Naive thymus-derived CD4-positive, alpha-beta T cell (primary cell): ENCODE measurements around the gene ARHGAP42. TPM values are rescaled to one million over a fixed set of nuclear protein-coding genes. Genes with fewer than 3 reads are reported as not detected.

Experiments used
- ATAC-seq: fragments of 150-1000 bp; cut with Tn5 transposase; 2 replicates; pipeline ENCODE4 v1.10.0; 2021; ENCODE audit warnings: mild to moderate bottlenecking, moderate library complexity
- CTCF ChIA-PET: fragments of 350-600 bp; sonication (Branson Sonifier 250); formaldehyde crosslinking; loops from one replicate; lab custom pipeline; 2021; ENCODE audit warnings: antibody characterized with exemption; lab: Charles Lee
- POLR2A ChIA-PET: fragments of 350-600 bp; sonication (Branson Sonifier 250); formaldehyde crosslinking; loops from one replicate; lab custom pipeline; 2021; ENCODE audit warnings: antibody characterized with exemption, inconsistent platforms; lab: Charles Lee
- DNase-seq, 9 donors: peaks; one replicate each; pipeline versions ENCODE4 v3.0.0 to v3.0.0-alpha.2; 2020 to 2022; ENCODE audit warnings: mixed read lengths in 1 of 9
- H3K27ac ChIP-seq: one replicate; pipeline ENCODE4 v1.7.0; 2013; ENCODE audit warnings: mild to moderate bottlenecking, low read depth, low read length, moderate library complexity
- H3K27me3 ChIP-seq, 2 donors: one replicate each; pipeline ENCODE4 v1.7.0; 2013; ENCODE audit warnings: low read length in 2 of 2, mild to moderate bottlenecking in 2 of 2, moderate library complexity in 2 of 2; ENCODE audit not compliant: control insufficient read depth in 2 of 2, insufficient read depth in 2 of 2
- H3K36me3 ChIP-seq, 3 experiments: 1 replicate in 2 of 3; 2 replicates in 1 of 3; pipeline ENCODE4 v1.7.0; 2013; ENCODE audit warnings: low read length in 3 of 3, mild to moderate bottlenecking in 3 of 3, moderate library complexity in 1 of 3; ENCODE audit not compliant: insufficient read depth in 3 of 3, control insufficient read depth in 2 of 3
- H3K4me1 ChIP-seq, 2 donors: one replicate each; pipeline ENCODE4 v1.7.0; 2013; ENCODE audit warnings: low read length in 2 of 2, mild to moderate bottlenecking in 2 of 2, moderate library complexity in 1 of 2; ENCODE audit not compliant: control insufficient read depth in 2 of 2, insufficient read depth in 2 of 2
- H3K4me3 ChIP-seq: 2 replicates; pipeline ENCODE4 v1.7.0; 2013; ENCODE audit warnings: mild to moderate bottlenecking, low read length
- H3K9me3 ChIP-seq, 3 experiments: 1 replicate in 2 of 3; 2 replicates in 1 of 3; pipeline ENCODE4 v1.7.0; 2013; ENCODE audit warnings: low read length in 3 of 3; ENCODE audit not compliant: control insufficient read depth in 2 of 3
- H3K27ac Mint-ChIP-seq, 9 donors: one replicate each; pipeline ENCODE4 v1.8.0; 2020 to 2022; ENCODE audit warnings: mixed read lengths in 9 of 9, mild to moderate bottlenecking in 8 of 9, moderate library complexity in 5 of 9, inconsistent platforms in 2 of 9
- H3K27me3 Mint-ChIP-seq, 5 donors: one replicate each; pipeline ENCODE4 v1.8.0; 2021 to 2022; ENCODE audit warnings: mixed read lengths in 5 of 5, mild to moderate bottlenecking in 1 of 5
- H3K36me3 Mint-ChIP-seq, 5 donors: one replicate each; pipeline ENCODE4 v1.8.0; 2020 to 2022; ENCODE audit warnings: mixed read lengths in 5 of 5, mild to moderate bottlenecking in 3 of 5, inconsistent platforms in 1 of 5
- H3K4me1 Mint-ChIP-seq, 7 donors: one replicate each; pipeline ENCODE4 v1.8.0; 2020 to 2022; ENCODE audit warnings: mixed read lengths in 7 of 7, mild to moderate bottlenecking in 3 of 7, inconsistent platforms in 1 of 7
- H3K4me3 Mint-ChIP-seq, 10 donors: one replicate each; pipeline ENCODE4 v1.8.0; 2020 to 2022; ENCODE audit warnings: mild to moderate bottlenecking in 10 of 10, mixed read lengths in 10 of 10, moderate library complexity in 6 of 10, inconsistent platforms in 2 of 10
- H3K9me3 Mint-ChIP-seq, 11 donors: one replicate each; pipeline ENCODE4 v1.8.0; 2020 to 2022; ENCODE audit warnings: mixed read lengths in 11 of 11, mild to moderate bottlenecking in 4 of 11, inconsistent platforms in 1 of 11, moderate library complexity in 1 of 11
- intact Hi-C, 2 donors: fragments of 100-400 bp; cut with micrococcal nuclease; formaldehyde crosslinking; loops; one replicate each; pipeline ENCODE4 v1.15.1; 2023
- polyA plus RNA-seq, 2 donors: library from polyadenylated mRNA; unstranded; fragments of 300-500 nt; fragmentation: Illumina TruSeq; gene quantifications; one replicate each; pipeline ENCODE4 v1.2.3, GENCODE V29; 2021
- total RNA-seq, 6 experiments: library from RNA in 5 of 6; stranded (reverse) in 5 of 6; gene quantifications; 1 replicate in 5 of 6; 2 replicates in 1 of 6; pipeline ENCODE4 v1.2.3 and lab custom pipeline; 2021 to 2026

Gene ARHGAP42
- total and polyA plus RNA-seq, 7 experiments from 2014 or later: 0.05 to 0.66 (median 0.21) TPM; not detected in 4

DNA sequence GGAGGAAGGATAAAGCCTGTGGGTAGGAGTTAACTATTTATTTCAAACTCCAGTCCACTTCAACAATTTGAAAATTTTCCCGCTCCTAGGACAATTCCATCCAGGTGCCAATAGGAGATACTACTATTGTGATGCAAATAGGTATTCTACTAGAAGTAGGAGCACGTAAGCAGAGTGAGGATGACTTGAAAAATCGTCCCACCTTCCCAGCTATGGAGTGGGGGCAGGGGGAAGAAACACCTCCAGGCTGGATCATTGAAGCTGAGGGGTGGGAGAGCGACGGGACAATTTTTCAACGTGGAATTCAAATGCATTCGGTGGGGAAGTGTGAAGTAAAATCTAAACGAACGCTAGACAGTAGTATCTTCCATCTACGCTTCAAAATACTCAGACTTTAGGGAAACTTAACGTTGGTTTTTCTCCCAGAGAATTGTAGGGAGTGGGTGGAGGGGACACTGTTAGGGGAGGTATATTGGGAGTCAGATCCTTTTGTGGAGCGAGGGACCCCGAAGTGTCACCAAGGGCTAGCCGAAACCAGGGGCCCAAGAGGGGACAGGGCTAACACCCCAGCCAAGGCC lies 523 bp upstream of the ARHGAP42 start:
- H3K27ac ChIP-seq: no peak overlapping the region
- no peak for DNase-seq
- H3K36me3 Mint-ChIP-seq: no peaks in the 10 kb centered on the region
- ChIA-PET POLR2A (no interaction called here), CTCF (no interaction called here)
- H3K4me1 Mint-ChIP-seq: peaks cover 5 to 27% (median 12%) of the 10 kb centered on the region in 7 donors
- H3K36me3 ChIP-seq: no peaks in the 10 kb centered on the region
- intact Hi-C loops: no loop called here
- no peaks in the 10 kb centered on the region for H3K27me3 ChIP-seq
- H3K27ac Mint-ChIP-seq: no peak overlapping the region
- peak overlapping the region; percentile 40 to 83 (median 74) for H3K4me3 Mint-ChIP-seq
- no peaks in the 10 kb centered on the region for H3K4me1 ChIP-seq
- H3K9me3 ChIP-seq: no peaks in the 10 kb centered on the region
- peaks cover 0 to 10% (median 0%) of the 10 kb centered on the region in 11 donors for H3K9me3 Mint-ChIP-seq
- no peak overlapping the region for H3K4me3 ChIP-seq
- peaks cover 24 to 39% (median 35%) of the 10 kb centered on the region in 5 donors for H3K27me3 Mint-ChIP-seq
- ATAC-seq: no peak

DNA sequence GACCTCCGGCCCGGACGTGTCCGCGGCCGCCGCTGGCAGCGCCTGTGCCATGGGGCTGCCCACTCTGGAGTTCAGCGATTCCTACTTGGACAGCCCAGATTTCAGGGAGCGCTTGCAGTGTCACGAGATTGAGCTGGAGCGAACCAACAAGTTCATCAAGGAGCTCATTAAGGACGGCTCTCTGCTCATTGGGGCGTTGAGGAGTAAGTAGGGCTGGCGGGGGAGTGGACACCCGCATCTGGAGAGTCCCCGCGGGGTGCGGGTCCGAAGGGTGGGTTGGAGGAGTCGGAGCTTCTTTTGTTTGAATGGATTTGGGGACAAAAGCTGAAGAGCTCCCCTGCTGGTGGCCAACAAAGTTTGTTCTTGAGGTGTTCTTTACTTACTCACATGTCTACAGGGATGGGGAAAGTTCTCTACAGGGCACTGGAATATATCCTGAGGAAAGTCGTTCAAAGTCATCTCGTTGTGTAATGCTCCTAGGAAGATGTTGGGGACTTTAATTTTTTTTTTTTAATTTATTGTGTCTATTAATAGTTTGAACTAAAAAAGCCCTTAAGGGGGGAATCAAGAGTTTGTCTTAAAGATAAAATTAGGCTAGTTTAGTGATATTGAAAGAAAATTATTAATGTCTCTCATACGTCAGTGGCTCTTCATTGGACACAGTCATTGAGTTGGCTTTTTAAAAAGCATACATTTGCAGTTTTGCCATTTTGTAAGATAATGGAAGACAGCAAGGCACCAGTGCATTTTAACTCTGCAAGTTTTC lies 725 bp downstream of the ARHGAP42 start:
- ChIA-PET CTCF (interaction anchor here (0.6 kb wide), 1 partner anchor 22 kb away, joined by 3 read pairs; no protein-coding TSS in a partner anchor), POLR2A (no interaction called here)
- DNase-seq (peak in 2 of 9 donors; percentile 3 to 24), ATAC-seq (peak; percentile 37)
- H3K36me3 Mint-ChIP-seq: no peaks in the 10 kb centered on the region
- H3K9me3 Mint-ChIP-seq: peaks cover 0 to 10% (median 0%) of the 10 kb centered on the region in 11 donors
- H3K9me3 ChIP-seq: no peaks in the 10 kb centered on the region
- H3K27me3 ChIP-seq: no peaks in the 10 kb centered on the region
- H3K36me3 ChIP-seq: no peaks in the 10 kb centered on the region
- H3K27ac Mint-ChIP-seq: no peak overlapping the region
- no peak overlapping the region for H3K27ac ChIP-seq
- peak overlapping the region; percentile 73 to 90 (median 84) for H3K4me3 Mint-ChIP-seq
- peaks cover 24 to 39% (median 35%) of the 10 kb centered on the region in 5 donors for H3K27me3 Mint-ChIP-seq
- H3K4me1 Mint-ChIP-seq: peaks cover 5 to 23% (median 12%) of the 10 kb centered on the region in 7 donors
- H3K4me3 ChIP-seq: no peak overlapping the region
- intact Hi-C loops: no loop called here
- H3K4me1 ChIP-seq: no peaks in the 10 kb centered on the region

DNA sequence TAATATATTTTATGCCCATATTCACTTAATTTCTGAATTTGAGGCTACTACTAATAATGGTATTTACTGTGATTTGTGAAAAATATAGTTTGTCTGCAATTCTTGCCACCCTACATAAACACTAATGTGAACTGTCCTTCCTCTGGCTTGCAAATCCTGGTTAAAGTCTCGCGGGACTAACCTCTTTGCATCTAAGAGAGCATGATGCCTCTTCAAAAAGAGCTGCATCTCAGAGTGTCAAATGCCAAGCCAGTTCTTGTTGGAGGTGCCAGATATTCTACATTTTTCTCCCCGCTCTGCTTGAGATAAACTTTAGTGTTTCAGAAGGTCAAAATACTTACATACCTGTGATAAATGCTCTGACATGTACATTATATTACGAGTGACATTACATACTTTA lies 2.1 kb downstream of the ARHGAP42 start:
- POLR2A ChIA-PET: no interaction called here
- Mint-ChIP-seq H3K27ac (no peak overlapping the region), H3K4me1 (peaks cover 5 to 23% (median 11%) of the 10 kb centered on the region in 7 donors), H3K4me3 (no peak overlapping the region), H3K9me3 (peaks cover 0 to 7% (median 0%) of the 10 kb centered on the region in 11 donors), H3K27me3 (peaks cover 24 to 39% (median 35%) of the 10 kb centered on the region in 5 donors), H3K36me3 (no peaks in the 10 kb centered on the region)
- Histone ChIP-seq H3K9me3 (no peaks in the 10 kb centered on the region), H3K27me3 (no peaks in the 10 kb centered on the region), H3K36me3 (no peaks in the 10 kb centered on the region), H3K27ac (no peak overlapping the region), H3K4me1 (no peaks in the 10 kb centered on the region), H3K4me3 (no peak overlapping the region)
- DNase-seq (no peak), ATAC-seq (no peak)
- CTCF ChIA-PET: no interaction called here
- intact Hi-C loops: no loop called here

DNA sequence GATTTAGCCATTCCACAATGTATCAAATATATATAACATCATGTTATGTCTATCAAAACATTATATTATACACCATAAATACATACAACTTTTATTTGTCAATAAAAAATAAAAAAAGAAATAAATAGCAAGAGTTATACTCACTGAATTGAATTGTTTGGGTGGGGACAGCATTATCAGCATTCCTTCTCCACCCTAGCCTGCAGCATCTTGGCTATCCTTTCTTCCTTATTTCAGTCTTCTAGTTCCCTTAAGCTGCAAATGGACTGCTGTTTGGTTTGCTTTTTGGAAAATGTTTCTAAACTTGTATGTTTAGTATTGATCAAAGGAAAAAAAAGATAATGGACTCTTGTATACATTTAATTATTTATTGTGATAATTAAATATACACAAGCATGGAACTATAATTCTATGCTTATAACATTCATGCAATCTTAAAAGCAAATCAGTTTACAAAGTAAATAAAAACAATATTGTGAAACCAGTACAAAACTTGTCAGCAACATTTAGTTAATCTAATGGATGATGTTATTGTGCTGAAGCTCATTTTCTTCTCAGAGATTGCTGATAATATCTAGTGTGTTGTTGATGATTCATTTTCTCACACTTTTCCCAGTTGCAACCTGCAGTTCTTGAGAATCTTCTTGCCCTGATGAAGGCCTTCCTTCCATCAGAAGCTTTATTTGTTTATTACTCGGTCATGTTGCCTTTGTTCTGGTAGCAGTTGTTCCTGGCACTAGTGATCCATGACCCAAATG lies 5.0 kb downstream of the ARHGAP42 start:
- Histone ChIP-seq H3K4me1 (no peaks in the 10 kb centered on the region), H3K4me3 (no peak overlapping the region), H3K9me3 (no peaks in the 10 kb centered on the region), H3K36me3 (no peaks in the 10 kb centered on the region), H3K27ac (no peak overlapping the region), H3K27me3 (no peaks in the 10 kb centered on the region)
- DNase-seq: no peak
- intact Hi-C loops: no loop called here
- Mint-ChIP-seq H3K9me3 (peaks cover 0 to 5% (median 0%) of the 10 kb centered on the region in 11 donors), H3K27ac (no peak overlapping the region), H3K4me1 (peaks cover 0 to 13% (median 6%) of the 10 kb centered on the region in 7 donors), H3K36me3 (no peaks in the 10 kb centered on the region), H3K4me3 (no peak overlapping the region), H3K27me3 (peaks cover 13 to 22% (median 15%) of the 10 kb centered on the region in 5 donors)
- ChIA-PET CTCF (interaction anchor here (0.7 kb wide), 1 partner anchor 316 kb away, joined by 3 read pairs; no protein-coding TSS in a partner anchor), POLR2A (no interaction called here)
- ATAC-seq: no peak

DNA sequence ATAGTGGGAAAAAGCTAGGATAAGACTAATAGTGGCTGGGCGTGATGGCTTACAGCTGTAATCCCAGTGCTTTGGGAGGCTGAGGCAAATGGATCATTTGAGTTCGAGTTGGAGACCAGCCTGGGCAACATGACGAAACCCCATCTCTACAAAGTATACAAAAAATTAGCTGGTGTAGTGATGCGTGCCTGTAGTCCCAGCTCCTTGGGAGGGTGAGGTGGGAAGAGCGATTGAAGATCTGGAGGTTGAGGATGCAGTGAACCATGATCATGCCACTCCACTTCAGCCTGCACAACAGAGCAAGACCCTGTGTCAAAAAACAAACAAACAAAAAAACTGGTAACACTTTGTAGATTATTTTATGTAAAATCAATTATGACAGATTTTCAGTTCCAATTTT lies 8.8 kb downstream of the ARHGAP42 start:
- H3K36me3 ChIP-seq: no peaks in the 10 kb centered on the region
- no peak for DNase-seq
- H3K4me1 ChIP-seq: no peaks in the 10 kb centered on the region
- H3K27ac ChIP-seq: no peak overlapping the region
- H3K4me3 Mint-ChIP-seq: no peak overlapping the region
- CTCF ChIA-PET: no interaction called here
- no peaks in the 10 kb centered on the region for H3K27me3 Mint-ChIP-seq
- POLR2A ChIA-PET: no interaction called here
- no peaks in the 10 kb centered on the region for H3K27me3 ChIP-seq
- intact Hi-C loops: no loop called here
- ATAC-seq: no peak
- no peaks in the 10 kb centered on the region for H3K4me1 Mint-ChIP-seq
- no peak overlapping the region for H3K4me3 ChIP-seq
- H3K27ac Mint-ChIP-seq: no peak overlapping the region
- no peaks in the 10 kb centered on the region for H3K36me3 Mint-ChIP-seq
- peaks cover 0 to 4% (median 0%) of the 10 kb centered on the region in 11 donors for H3K9me3 Mint-ChIP-seq
- H3K9me3 ChIP-seq: no peaks in the 10 kb centered on the region

DNA sequence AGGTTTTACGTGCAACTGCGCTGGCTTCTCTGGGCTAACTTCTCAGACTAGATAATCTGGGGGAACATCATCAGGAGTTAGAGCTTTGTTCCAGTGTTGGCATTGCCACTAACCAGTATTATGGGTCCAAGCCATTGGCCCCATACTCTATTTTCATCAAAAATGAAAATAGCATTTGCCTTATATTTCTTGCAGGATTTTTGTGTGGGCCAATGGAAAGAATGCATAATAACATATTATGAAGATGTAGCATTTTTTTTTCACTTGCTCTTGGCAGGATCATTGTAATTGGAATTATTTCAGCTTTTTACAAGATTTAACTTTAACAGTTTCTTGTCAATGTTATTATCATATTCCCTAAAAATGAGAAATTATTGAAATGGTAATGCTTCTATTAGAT lies 16.1 kb downstream of the ARHGAP42 start:
- no peak overlapping the region for H3K27ac ChIP-seq
- H3K27me3 ChIP-seq: no peaks in the 10 kb centered on the region
- no peaks in the 10 kb centered on the region for H3K4me1 Mint-ChIP-seq
- no peaks in the 10 kb centered on the region for H3K36me3 ChIP-seq
- no peak for DNase-seq
- POLR2A ChIA-PET: no interaction called here
- H3K27ac Mint-ChIP-seq: no peak overlapping the region
- no peaks in the 10 kb centered on the region for H3K27me3 Mint-ChIP-seq
- H3K9me3 ChIP-seq: no peaks in the 10 kb centered on the region
- H3K36me3 Mint-ChIP-seq: no peaks in the 10 kb centered on the region
- H3K4me3 Mint-ChIP-seq: no peak overlapping the region
- ATAC-seq: no peak
- H3K9me3 Mint-ChIP-seq: peaks cover 0 to 4% (median 0%) of the 10 kb centered on the region in 11 donors
- CTCF ChIA-PET: no interaction called here
- no peaks in the 10 kb centered on the region for H3K4me1 ChIP-seq
- no peak overlapping the region for H3K4me3 ChIP-seq
- intact Hi-C loops: no loop called here
